Ascending aorta (tissue), 2 donors: ENCODE measurements around the gene IRF2BP2. TPM values are rescaled to one million over a fixed set of nuclear protein-coding genes. Genes with fewer than 3 reads are reported as not detected.

Experiments used
- DNase-seq, 2 donors: peaks; one replicate each; pipeline ENCODE4 v3.0.0-alpha.2; 2019; ENCODE audit warnings: low spot score in 2 of 2
- H3K27ac ChIP-seq, 2 donors: fragments of 200-600 bp; sonication (generic); one replicate each; pipeline ENCODE4 v1.5.1; 2016 to 2017; ENCODE audit warnings: mild to moderate bottlenecking in 1 of 2
- H3K27me3 ChIP-seq: fragments of 200-600 bp; sonication (generic); one replicate; pipeline ENCODE4 v1.5.1; 2017
- H3K36me3 ChIP-seq, 2 donors: fragments of 200-600 bp; sonication (generic); one replicate each; pipeline ENCODE4 v1.5.1; 2016
- H3K4me1 ChIP-seq, 2 donors: fragments of 200-600 bp; sonication (generic); one replicate each; pipeline ENCODE4 v1.5.1; 2016 to 2017; ENCODE audit warnings: mild to moderate bottlenecking in 1 of 2
- H3K4me3 ChIP-seq, 2 donors: fragments of 200-600 bp; sonication (generic); one replicate each; pipeline ENCODE4 v1.5.1; 2016 to 2017; ENCODE audit warnings: mild to moderate bottlenecking in 1 of 2
- H3K9me3 ChIP-seq, 2 donors: fragments of 200-600 bp; sonication (generic); one replicate each; pipeline ENCODE4 v1.5.1; 2016
- CTCF ChIP-seq, 3 experiments: fragments of 200-600 bp in 2 of 3; fragments of 450-650 bp in 1 of 3; sonication (generic) in 2 of 3; IDR thresholded peaks; one replicate each; pipeline ENCODE4 v1.5.1; 2016 to 2019; ENCODE audit warnings: antibody characterized with exemption in 3 of 3, mild to moderate bottlenecking in 1 of 3, moderate library complexity in 1 of 3
- intact Hi-C: fragments of 100-400 bp; cut with DNase I; formaldehyde crosslinking; loops from one replicate; pipeline ENCODE4 v1.15.1; 2023
- total RNA-seq: library from RNA; depleted of rRNA; stranded (reverse); fragments of >200 nt; gene quantifications from one replicate; pipeline ENCODE4 v1.1.0, GENCODE V29; 2016

IRF2BP2 gene
- total RNA-seq, 1 donor from 2014 or later = 80.0 TPM

GRCh38 chr1:234564035-234565029 lies 45.6 kb downstream of the IRF2BP2 start:
- intact Hi-C loops = no loop called here
- Histone ChIP-seq H3K4me3 (no peak overlapping the region), H3K4me1 (no peaks in the 10 kb centered on the region), H3K9me3 (no peaks in the 10 kb centered on the region), H3K27me3 (no peaks in the 10 kb centered on the region), H3K36me3 (no peaks in the 10 kb centered on the region), H3K27ac (no peak overlapping the region)
- peak in 1 of 2 donors; percentile 56 for DNase-seq
- TF ChIP-seq CTCF (IDR thresholded peaks at IDR 0.05) = no peak

- H3K4me3 ChIP-seq = no peak overlapping the region
- DNase-seq = peak in 1 of 2 donors; percentile 40
- intact Hi-C loops = no loop called here
- H3K4me1 ChIP-seq = no peaks in the 10 kb centered on the region
- H3K27me3 ChIP-seq = no peaks in the 10 kb centered on the region
- no peak overlapping the region for H3K27ac ChIP-seq
- no peak for TF ChIP-seq CTCF (IDR thresholded peaks at IDR 0.05)
- no peaks in the 10 kb centered on the region for H3K36me3 ChIP-seq
- no peaks in the 10 kb centered on the region for H3K9me3 ChIP-seq
Measured at GRCh38 chr1:234562334-234562733, 47.6 kb downstream of the IRF2BP2 start.

GRCh38 chr1:234561319-234561718 lies 48.7 kb downstream of the IRF2BP2 start:
- no peak for TF ChIP-seq CTCF (IDR thresholded peaks at IDR 0.05)
- Histone ChIP-seq H3K9me3 (no peaks in the 10 kb centered on the region), H3K36me3 (no peaks in the 10 kb centered on the region), H3K4me1 (no peaks in the 10 kb centered on the region), H3K4me3 (no peak overlapping the region), H3K27me3 (no peaks in the 10 kb centered on the region), H3K27ac (no peak overlapping the region)
- intact Hi-C loops = no loop called here
- peak in 1 of 2 donors; percentile 19 for DNase-seq

GRCh38 chr1:234559902-234560676 lies 49.9 kb downstream of the IRF2BP2 start:
- DNase-seq = peak in 1 of 2 donors; percentile 52

More at GRCh38 chr1:234559902-234560676, 49.9 kb downstream of the IRF2BP2 start:
- no peak overlapping the region for H3K27ac ChIP-seq
- no peaks in the 10 kb centered on the region for H3K36me3 ChIP-seq
- intact Hi-C loops = no loop called here
- H3K4me3 ChIP-seq = no peak overlapping the region
- no peak for TF ChIP-seq CTCF (IDR thresholded peaks at IDR 0.05)
- H3K4me1 ChIP-seq = no peaks in the 10 kb centered on the region
- no peaks in the 10 kb centered on the region for H3K9me3 ChIP-seq
- no peaks in the 10 kb centered on the region for H3K27me3 ChIP-seq
